Tibial nerve (tissue), 4 donors: ENCODE measurements around the gene TOP2A. TPM values are rescaled to one million over a fixed set of nuclear protein-coding genes. Genes with fewer than 3 reads are reported as not detected.
A peak's percentile ranks its signal among the peaks of the same experiment; 100 is the strongest.

Experiments used
- DNase-seq, 2 donors: peaks; one replicate each; pipeline ENCODE4 v3.0.0-alpha.2; 2019; ENCODE audit warnings: low spot score in 2 of 2
- H3K27ac ChIP-seq, 4 donors: fragments of 200-600 bp; sonication (generic) in 3 of 4; one replicate each; pipeline ENCODE4 v1.5.1; 2017 to 2019; ENCODE audit warnings: mild to moderate bottlenecking in 1 of 4
- H3K27me3 ChIP-seq, 2 donors: fragments of 200-600 bp; sonication (generic) in 1 of 2; one replicate each; pipeline versions ENCODE4 v1.5.1 to v1.6.0; 2017 to 2019
- H3K36me3 ChIP-seq, 3 donors: fragments of 200-600 bp; sonication (generic); one replicate each; pipeline ENCODE4 v1.5.1; 2018 to 2019
- H3K4me1 ChIP-seq, 4 donors: fragments of 200-600 bp; sonication (generic) in 3 of 4; one replicate each; pipeline ENCODE4 v1.5.1; 2017 to 2019
- H3K4me3 ChIP-seq, 4 donors: fragments of 200-600 bp; sonication (generic) in 3 of 4; one replicate each; pipeline ENCODE4 v1.5.1; 2017 to 2019; ENCODE audit warnings: mild to moderate bottlenecking in 1 of 4, moderate library complexity in 1 of 4
- H3K9me3 ChIP-seq, 4 donors: fragments of 200-600 bp; sonication (generic) in 3 of 4; one replicate each; pipeline ENCODE4 v1.5.1; 2017 to 2019
- CTCF ChIP-seq, 5 experiments: fragments of 200-600 bp in 3 of 5; fragments of 450-650 bp in 2 of 5; sonication (generic) in 3 of 5; IDR thresholded peaks; one replicate each; pipeline ENCODE4 v1.5.1; 2016 to 2019; ENCODE audit warnings: antibody characterized with exemption in 5 of 5, mild to moderate bottlenecking in 3 of 5, moderate library complexity in 2 of 5
- EP300 ChIP-seq, 2 donors: sonication (generic); formaldehyde crosslinking; IDR thresholded peaks; one replicate each; pipeline ENCODE4 v1.6.1; 2017; ENCODE audit warnings: antibody characterized with exemption in 2 of 2, mild to moderate bottlenecking in 1 of 2
- POLR2A ChIP-seq, 2 donors: fragments of 450-650 bp; IDR thresholded peaks; one replicate each; pipeline ENCODE4 v1.6.1; 2017; ENCODE audit warnings: antibody characterized with exemption in 2 of 2, mild to moderate bottlenecking in 2 of 2, moderate library complexity in 2 of 2
- WGBS, 2 donors: methylation state at CpG; one replicate each; pipeline ENCODE4 v1.1.5; 2018; 5-methylcytosine and 5-hydroxymethylcytosine counted together
- total RNA-seq, 4 donors: library from RNA; depleted of rRNA; stranded (reverse); fragments of >200 nt; gene quantifications; one replicate each; pipeline ENCODE4 v1.1.0, GENCODE V29; 2016

Gene TOP2A
- total RNA-seq, 4 donors from 2014 or later = 0.21 to 7.1 (median 2.6) TPM

DNA sequence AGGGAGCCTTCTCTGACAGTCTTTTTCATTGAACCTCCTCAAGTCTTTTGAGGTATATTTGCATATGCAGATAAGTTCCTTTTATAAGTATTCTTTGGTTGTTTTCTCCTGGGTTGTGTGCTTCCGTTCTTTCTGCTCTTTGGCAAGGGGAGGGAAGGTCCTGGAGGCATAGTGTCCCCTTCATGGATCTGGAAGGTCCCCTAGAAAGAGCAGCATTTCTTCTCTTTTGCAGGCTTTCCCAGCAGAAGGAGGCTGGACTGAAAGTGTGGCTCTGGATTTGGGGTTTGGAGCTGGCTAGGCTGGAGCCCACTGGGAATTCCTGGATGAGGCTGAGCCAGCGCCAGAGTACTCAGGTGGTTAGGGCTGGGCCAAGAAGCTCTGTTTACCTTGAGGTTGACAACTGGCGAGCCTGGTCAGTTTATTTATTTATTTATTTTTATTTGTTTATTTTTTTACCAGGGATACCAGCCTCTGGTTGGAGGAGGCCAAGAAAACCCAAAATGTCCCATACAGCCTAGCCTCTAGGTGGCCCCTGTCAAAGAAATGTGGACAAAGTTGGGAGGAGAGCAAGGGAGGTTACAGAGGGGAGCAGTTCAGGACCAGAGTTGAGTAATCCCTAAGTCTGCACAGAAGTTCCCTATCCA, 5.4 kb upstream of the TOP2A start:
- H3K4me3 ChIP-seq = no peak overlapping the region
- no peaks in the 10 kb centered on the region for H3K27me3 ChIP-seq
- 69 to 73% methylated on average over 3 of the region's 3 CpGs for WGBS, 2 donors
- no peaks in the 10 kb centered on the region for H3K9me3 ChIP-seq
- TF ChIP-seq EP300 (IDR thresholded peaks at IDR 0.05) (no peak), CTCF (IDR thresholded peaks at IDR 0.05) (no peak)
- H3K36me3 ChIP-seq = no peaks in the 10 kb centered on the region
- no peak for DNase-seq
- peaks cover 0 to 6% (median 2%) of the 10 kb centered on the region in 4 donors for H3K4me1 ChIP-seq
- no peak overlapping the region for H3K27ac ChIP-seq

GRCh38 chr17:40419559-40420331, 2.0 kb upstream of the TOP2A start:
- Histone ChIP-seq H3K36me3 (no peaks in the 10 kb centered on the region), H3K4me1 (peaks cover 0 to 14% (median 8%) of the 10 kb centered on the region in 4 donors), H3K4me3 (no peak overlapping the region), H3K9me3 (no peaks in the 10 kb centered on the region), H3K27ac (no peak overlapping the region), H3K27me3 (peaks cover 0 to 10% of the 10 kb centered on the region in 2 donors)
- WGBS, 2 donors = 49 to 58% methylated on average over 10 to 11 of the region's 11 CpGs
- DNase-seq = no peak
- no peak for TF ChIP-seq POLR2A (IDR thresholded peaks at IDR 0.05)
- no peak for TF ChIP-seq EP300 (IDR thresholded peaks at IDR 0.05)
- TF ChIP-seq CTCF (IDR thresholded peaks at IDR 0.05) = no peak

DNA sequence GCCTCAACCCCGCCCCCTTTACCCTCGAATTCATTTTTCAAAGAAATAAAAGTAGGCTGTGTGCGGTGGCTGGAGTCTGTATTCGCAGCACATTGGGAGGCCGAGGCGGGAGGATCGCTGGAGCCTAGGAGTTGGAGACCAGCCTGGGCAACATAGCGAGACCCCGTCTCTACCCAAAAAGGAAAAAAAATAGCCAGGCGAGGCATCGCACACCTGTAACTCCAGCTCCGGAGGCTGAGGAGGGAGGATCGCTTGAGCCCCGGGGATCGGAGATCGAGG, 671 bp upstream of the TOP2A start:
- no peak for DNase-seq
- Histone ChIP-seq H3K4me1 (peaks cover 0 to 14% (median 8%) of the 10 kb centered on the region in 4 donors), H3K36me3 (no peaks in the 10 kb centered on the region), H3K27ac (peak overlapping the region in 3 of 4 donors; percentile 57 to 84 (median 73)), H3K27me3 (peaks cover 0 to 10% of the 10 kb centered on the region in 2 donors), H3K4me3 (peak overlapping the region; percentile 36 to 73 (median 59)), H3K9me3 (no peaks in the 10 kb centered on the region)
- WGBS, 2 donors = 59 to 65% methylated on average over 16 of the region's 16 CpGs
- TF ChIP-seq POLR2A (IDR thresholded peaks at IDR 0.05) (no peak), CTCF (IDR thresholded peaks at IDR 0.05) (no peak), EP300 (IDR thresholded peaks at IDR 0.05) (no peak)

- no peaks in the 10 kb centered on the region for H3K9me3 ChIP-seq
- DNase-seq = no peak
- H3K4me3 ChIP-seq = peak overlapping the region; percentile 36 to 73 (median 59)
- 0 to 1% methylated on average over 18 of the region's 21 CpGs for WGBS, 2 donors
- TF ChIP-seq CTCF (IDR thresholded peaks at IDR 0.05) (no peak), POLR2A (IDR thresholded peaks at IDR 0.05) (no peak), EP300 (IDR thresholded peaks at IDR 0.05) (no peak)
- peaks cover 0 to 14% (median 8%) of the 10 kb centered on the region in 4 donors for H3K4me1 ChIP-seq
- no peak overlapping the region for H3K27ac ChIP-seq
- H3K27me3 ChIP-seq = peaks cover 0 to 10% of the 10 kb centered on the region in 2 donors
- H3K36me3 ChIP-seq = no peaks in the 10 kb centered on the region
These were observed 463 bp downstream of the TOP2A start for GRCh38 chr17:40417258-40417608.

DNA sequence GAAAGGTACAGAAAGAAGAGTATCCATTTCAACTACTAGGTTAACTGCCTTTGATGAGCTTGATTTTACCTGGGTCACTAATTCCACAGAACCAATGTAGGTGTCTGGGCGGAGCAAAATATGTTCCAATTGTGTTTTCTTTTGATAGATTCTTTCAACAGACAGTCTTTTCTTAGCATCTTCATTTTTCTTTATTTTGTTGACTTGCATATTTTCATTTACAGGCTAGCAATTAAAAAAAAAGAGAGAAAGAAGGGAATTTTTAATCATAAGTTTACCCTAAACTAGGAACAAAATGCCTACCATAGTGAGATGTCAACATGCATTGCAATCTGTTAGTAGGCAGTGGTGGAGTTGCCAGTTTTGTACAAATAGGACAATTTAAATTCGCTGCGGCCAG, 1.0 kb downstream of the TOP2A start:
- H3K4me3 ChIP-seq = no peak overlapping the region
- peaks cover 0 to 10% of the 10 kb centered on the region in 2 donors for H3K27me3 ChIP-seq
- H3K36me3 ChIP-seq = no peaks in the 10 kb centered on the region
- H3K27ac ChIP-seq = no peak overlapping the region
- H3K4me1 ChIP-seq = peaks cover 0 to 14% (median 8%) of the 10 kb centered on the region in 4 donors
- 37 to 39% methylated on average over 3 of the region's 3 CpGs for WGBS, 2 donors
- no peaks in the 10 kb centered on the region for H3K9me3 ChIP-seq
- no peak for DNase-seq
- TF ChIP-seq EP300 (IDR thresholded peaks at IDR 0.05) (no peak), CTCF (IDR thresholded peaks at IDR 0.05) (no peak), POLR2A (IDR thresholded peaks at IDR 0.05) (no peak)
